ENCODE results near the gene EID2B. TPM values are rescaled to one million over a fixed set of nuclear protein-coding genes. Genes with fewer than 3 reads are reported as not detected.

Gene EID2B
- total RNA-seq, 6 donors from 2014 or later: 1.2 to 6.3 (median 2.4) TPM

- Histone ChIP-seq H3K36me3 (no peaks in the 10 kb centered on the region), H3K9me3 (no peaks in the 10 kb centered on the region), H3K4me1 (peaks cover 14 to 27% (median 24%) of the 10 kb centered on the region in 4 donors), H3K4me3 (no peak overlapping the region), H3K27me3 (peaks cover 0 to 26% (median 19%) of the 10 kb centered on the region in 4 donors), H3K27ac (no peak overlapping the region)
- ATAC-seq (ENCODE audit: low FRiP score in 2 of 2) (peak in 1 of 2 donors; percentile 24), DNase-seq (peak in 1 of 2 donors; percentile 85)
- WGBS, 2 donors: 1% methylated on average over 14 to 40 of the region's 40 CpGs
- no peak for TF ChIP-seq EP300 (IDR thresholded peaks at IDR 0.05)
- no peak for TF ChIP-seq POLR2AphosphoS5 (IDR thresholded peaks at IDR 0.05)
- no peak for TF ChIP-seq CTCF (IDR thresholded peaks at IDR 0.05)
- TF ChIP-seq POLR2A (IDR thresholded peaks at IDR 0.05): no peak
Measured at GRCh38 chr19:39497996-39498797, 34.5 kb downstream of the EID2B start.

GRCh38 chr19:39497701-39497995, 35.0 kb downstream of the EID2B start:
- H3K4me3 ChIP-seq: no peak overlapping the region
- no peak for ATAC-seq (ENCODE audit: low FRiP score in 2 of 2)
- H3K36me3 ChIP-seq: no peaks in the 10 kb centered on the region
- no peak for DNase-seq
- H3K9me3 ChIP-seq: no peaks in the 10 kb centered on the region
- peaks cover 0 to 26% (median 18%) of the 10 kb centered on the region in 4 donors for H3K27me3 ChIP-seq
- H3K27ac ChIP-seq: no peak overlapping the region
- H3K4me1 ChIP-seq: peaks cover 14 to 23% (median 20%) of the 10 kb centered on the region in 4 donors
- 0% methylated on average over 3 to 5 of the region's 7 CpGs for WGBS, 2 donors
- TF ChIP-seq CTCF (IDR thresholded peaks at IDR 0.05) (peak in 1 of 6 experiments; percentile 18), EP300 (IDR thresholded peaks at IDR 0.05) (no peak)

GRCh38 chr19:39496063-39496462, 36.6 kb downstream of the EID2B start:
- Histone ChIP-seq H3K4me3 (no peak overlapping the region), H3K27me3 (peaks cover 0 to 26% (median 18%) of the 10 kb centered on the region in 4 donors), H3K9me3 (no peaks in the 10 kb centered on the region), H3K36me3 (peaks cover 0 to 10% (median 2%) of the 10 kb centered on the region in 4 donors), H3K4me1 (peaks cover 14 to 19% (median 19%) of the 10 kb centered on the region in 4 donors), H3K27ac (no peak overlapping the region)
- 85 to 96% methylated on average over 5 of the region's 5 CpGs for WGBS, 2 donors
- TF ChIP-seq POLR2A (IDR thresholded peaks at IDR 0.05): no peak
- no peak for TF ChIP-seq CTCF (IDR thresholded peaks at IDR 0.05)
- TF ChIP-seq POLR2AphosphoS5 (IDR thresholded peaks at IDR 0.05): no peak
- no peak for TF ChIP-seq EP300 (IDR thresholded peaks at IDR 0.05)
- DNase-seq (no peak), ATAC-seq (ENCODE audit: low FRiP score in 2 of 2) (no peak)

GRCh38 chr19:39494661-39495060, 38.0 kb downstream of the EID2B start:
- no peak for TF ChIP-seq CTCF (IDR thresholded peaks at IDR 0.05)
- no peak for TF ChIP-seq EP300 (IDR thresholded peaks at IDR 0.05)
- no peak for TF ChIP-seq POLR2A (IDR thresholded peaks at IDR 0.05)
- TF ChIP-seq POLR2AphosphoS5 (IDR thresholded peaks at IDR 0.05): no peak
- DNase-seq: no peak
- no peak for ATAC-seq (ENCODE audit: low FRiP score in 2 of 2)
- no peak overlapping the region for H3K4me3 ChIP-seq
- peaks cover 0 to 25% (median 15%) of the 10 kb centered on the region in 4 donors for H3K36me3 ChIP-seq
- no peak overlapping the region for H3K27ac ChIP-seq
- peaks cover 0 to 26% (median 18%) of the 10 kb centered on the region in 4 donors for H3K27me3 ChIP-seq
- WGBS, 2 donors: 85 to 91% methylated on average over 5 of the region's 5 CpGs
- H3K4me1 ChIP-seq: peaks cover 14 to 19% (median 19%) of the 10 kb centered on the region in 4 donors
- H3K9me3 ChIP-seq: no peaks in the 10 kb centered on the region

- no peak for ATAC-seq (ENCODE audit: low FRiP score in 2 of 2)
- Histone ChIP-seq H3K9me3 (no peaks in the 10 kb centered on the region), H3K4me1 (peaks cover 2 to 4% (median 3%) of the 10 kb centered on the region in 4 donors), H3K27ac (no peak overlapping the region), H3K27me3 (peaks cover 0 to 8% (median 4%) of the 10 kb centered on the region in 4 donors), H3K4me3 (no peak overlapping the region), H3K36me3 (peaks cover 11 to 43% (median 33%) of the 10 kb centered on the region in 4 donors)
- no peak for DNase-seq
- TF ChIP-seq POLR2A (IDR thresholded peaks at IDR 0.05) (no peak), POLR2AphosphoS5 (IDR thresholded peaks at IDR 0.05) (no peak), EP300 (IDR thresholded peaks at IDR 0.05) (no peak), CTCF (IDR thresholded peaks at IDR 0.05) (no peak)
- WGBS, 2 donors: 83 to 89% methylated on average over 3 of the region's 3 CpGs
Measured at GRCh38 chr19:39492788-39493187, 39.9 kb downstream of the EID2B start.

Data from upper lobe of left lung (tissue), 6 donors.